A549 (cell line): Measurements from ENCODE around the gene GFM2. TPM values are rescaled to one million over a fixed set of nuclear protein-coding genes. Genes with fewer than 3 reads are reported as not detected.
A peak's percentile ranks its signal among the peaks of the same experiment; 100 is the strongest.
"Not testable (repeated sequence)": the region's sequence is repeated elsewhere in the genome, so short reads cannot be mapped to it uniquely, and the experiment has no call there.

ENCODE experiments used
- ATAC-seq, 2 experiments: fragments of 200-7000 bp in 1 of 2; fragments of >200 bp in 1 of 2; cut with Nextera tagmentation in 1 of 2; cut with Tn5 transposase in 1 of 2; 3 replicates each; pipeline versions ENCODE4 v1.8.0 to v1.9.1; 2018 to 2020; ENCODE audit warnings: mild to moderate bottlenecking in 1 of 2, moderate library complexity in 1 of 2
- CTCF ChIA-PET: fragments of 300-600 bp; sonication (Branson Sonifier 250); formaldehyde crosslinking; extraction: SDS; loops from one replicate; lab custom pipeline; 2021; ENCODE audit warnings: antibody characterized with exemption, inconsistent platforms; lab: Yijun Ruan, JAX
- POLR2A ChIA-PET: fragments of 350-600 bp; formaldehyde crosslinking; extraction: SDS; loops from one replicate; lab custom pipeline; 2021; ENCODE audit warnings: antibody characterized with exemption, inconsistent platforms; lab: Yijun Ruan, JAX
- DNase-seq, 2 experiments: peaks; one replicate each; pipeline versions ENCODE4 v3.0.0 to v3.0.0-alpha.2; 2011 to 2016; ENCODE audit warnings: low read depth in 1 of 2, low spot score in 1 of 2
- FAIRE-seq: peaks from 2 replicates; lab custom pipeline; 2011; peaks lifted over from hg19 to GRCh38; lab: Jason Lieb, UNC
- H3K27ac ChIP-seq, 2 experiments: fragments of >200 bp; sonication (Bioruptor Twin); formaldehyde crosslinking; 3 replicates each; pipeline ENCODE4 v1.5.1; 2016 to 2017
- H3K4me1 ChIP-seq: fragments of >200 bp; sonication (Bioruptor Twin); formaldehyde crosslinking; 3 replicates; pipeline ENCODE4 v1.6.1; 2016
- H3K4me2 ChIP-seq: fragments of >200 bp; sonication (Bioruptor Twin); formaldehyde crosslinking; 3 replicates; pipeline ENCODE4 v1.6.1; 2016
- H3K4me3 ChIP-seq: fragments of >200 bp; sonication (Bioruptor Twin); formaldehyde crosslinking; 3 replicates; pipeline ENCODE4 v1.5.1; 2016
- H3K9me3 ChIP-seq: fragments of >200 bp; sonication (Bioruptor Twin); formaldehyde crosslinking; 3 replicates; pipeline ENCODE4 v1.6.1; 2016
- CTCF ChIP-seq: fragments of >200 bp; sonication (Bioruptor Twin); formaldehyde crosslinking; IDR thresholded peaks from 3 replicates; pipeline ENCODE4 v1.5.1; 2016
- RAD21 ChIP-seq, 2 experiments: fragments of >200 bp in 1 of 2; sonication (Bioruptor Twin) in 1 of 2; formaldehyde crosslinking in 1 of 2; IDR thresholded peaks in 1 of 2; conservative IDR thresholded peaks in 1 of 2; 2 replicates in 1 of 2; 3 replicates in 1 of 2; pipeline ENCODE4 v1.6.1; 2012 to 2018; ENCODE audit warnings: inconsistent platforms in 1 of 2
- REST ChIP-seq: fragments of 200-600 bp; sonication (generic); IDR thresholded peaks from 2 replicates; pipeline ENCODE4 v1.6.1; 2016; ENCODE audit warnings: antibody characterized with exemption, mild to moderate bottlenecking, moderate library complexity
- SMC3 ChIP-seq: fragments of >200 bp; sonication (Bioruptor Twin); formaldehyde crosslinking; IDR thresholded peaks from 3 replicates; pipeline ENCODE4 v1.6.1; 2018; ENCODE audit warnings: inconsistent platforms
- ZC3H11A ChIP-seq: fragments of 450-650 bp; IDR thresholded peaks from 2 replicates; pipeline ENCODE4 v1.6.1; 2014; ENCODE audit warnings: antibody characterized with exemption, mild to moderate bottlenecking
- WGBS: methylation state at CpG from one replicate; pipeline ENCODE4 v1.1.6; 2017; ENCODE audit errors: missing lambda C conversion rate; 5-methylcytosine and 5-hydroxymethylcytosine counted together
- polyA plus RNA-seq, 4 experiments: library from polyadenylated mRNA; depleted of rRNA in 3 of 4; stranded (reverse); fragments of >200 nt; fragmentation: RNase III in 1 of 4; extraction: RNeasy Plus Mini Kit Qiagen cat#74134 plus additional on column Dnase treatment in 1 of 4; gene quantifications; 2 replicates in 3 of 4; 3 replicates in 1 of 4; pipeline ENCODE4 v1.2.3, GENCODE V29; 2011 to 2017

The GFM2 gene
- polyA plus RNA-seq, 2 of the 4 experiments (the other 2 are of a cell fraction), result 32.2 to 63.1 TPM

GRCh38 chr5:74679300-74679699 lies 87.6 kb downstream of the GFM2 start:
- ATAC-seq, H3K4me1 ChIP-seq, H3K4me2 ChIP-seq, FAIRE-seq, H3K9me3 ChIP-seq, CTCF ChIA-PET, POLR2A ChIA-PET, DNase-seq, H3K4me3 ChIP-seq, H3K27ac ChIP-seq: not testable (repeated sequence)
- 70% methylated on average over 3 of the region's 3 CpGs for WGBS

- WGBS, result 72% methylated on average over 3 of the region's 3 CpGs
- CTCF ChIA-PET, result interaction anchor here (1.3 kb wide), 1 partner anchor 372 kb away, joined by 4 read pairs; no protein-coding TSS in a partner anchor
- TF ChIP-seq ZC3H11A, result peak; percentile 75
Observed at GRCh38 chr5:74678123-74678522, 88.8 kb downstream of the GFM2 start.

GRCh38 chr5:74676466-74676865 lies 90.5 kb downstream of the GFM2 start:
- ATAC-seq, H3K4me3 ChIP-seq, H3K9me3 ChIP-seq, FAIRE-seq, H3K4me2 ChIP-seq, H3K4me1 ChIP-seq, POLR2A ChIA-PET, DNase-seq, H3K27ac ChIP-seq: not testable (repeated sequence)
- 74% methylated on average over 6 of the region's 6 CpGs for WGBS
- CTCF ChIA-PET, result interaction anchor here (1.2 to 6.6 kb wide), 4 partner anchors 12 to 774 kb away, joined by 3 to 117 read pairs (median 5); partner anchors contain the start of genes GFM2 and NSA2

More at GRCh38 chr5:74678123-74678522, 88.8 kb downstream of the GFM2 start:
- H3K4me2 ChIP-seq, H3K4me1 ChIP-seq, FAIRE-seq, H3K27ac ChIP-seq, ATAC-seq, POLR2A ChIA-PET, DNase-seq, H3K9me3 ChIP-seq, H3K4me3 ChIP-seq: not testable (repeated sequence)

- TF ChIP-seq REST (no peak), SMC3 (peak; percentile 90), RAD21 (conservative IDR thresholded peaks at IDR 0.05 in 1 of 2, IDR thresholded peaks at IDR 0.05 in 1 of 2) (peak; percentile 80 to 84), CTCF (peak; percentile 77)
- Histone ChIP-seq H3K4me1 (0 out of 3 replicates have a peak, but pooled peaks cover 6% of the 10 kb centered on the region), H3K27ac (no peak overlapping the region), H3K9me3 (no peaks in the 10 kb centered on the region), H3K4me3 (no peak overlapping the region), H3K4me2 (peak overlapping the region; percentile 54; the same call in 2 of the 3 replicates)
- peak; percentile 70 to 81; a peak in 4 of 6 replicates for ATAC-seq
- peak in 1 of 2 experiments; percentile 50 for DNase-seq
- 56% methylated on average over 6 of the region's 6 CpGs for WGBS
- ChIA-PET POLR2A (interaction anchor here (1.1 kb wide), 1 partner anchor 12 kb away, joined by 3 read pairs; the partner anchor contains the start of gene HEXB), CTCF (interaction anchor here (0.5 to 6.6 kb wide), 35 partner anchors 9 to 1583 kb away, joined by 3 to 117 read pairs (median 4); partner anchors contain the start of gene HEXB)
- FAIRE-seq, result no peak
Observed at GRCh38 chr5:74673011-74673790, 93.7 kb downstream of the GFM2 start.
